Epidermal melanocyte (primary cell): ENCODE results near the gene BCAS4.
"Not testable (repeated sequence)": the region's sequence is repeated elsewhere in the genome, so short reads cannot be mapped to it uniquely, and the experiment has no call there.

ENCODE experiments used
- DNase-seq: peaks from one replicate; pipeline ENCODE4 v3.0.0; 2011; ENCODE audit warnings: low spot score; ENCODE audit not compliant: insufficient read length

Gene BCAS4

DNA sequence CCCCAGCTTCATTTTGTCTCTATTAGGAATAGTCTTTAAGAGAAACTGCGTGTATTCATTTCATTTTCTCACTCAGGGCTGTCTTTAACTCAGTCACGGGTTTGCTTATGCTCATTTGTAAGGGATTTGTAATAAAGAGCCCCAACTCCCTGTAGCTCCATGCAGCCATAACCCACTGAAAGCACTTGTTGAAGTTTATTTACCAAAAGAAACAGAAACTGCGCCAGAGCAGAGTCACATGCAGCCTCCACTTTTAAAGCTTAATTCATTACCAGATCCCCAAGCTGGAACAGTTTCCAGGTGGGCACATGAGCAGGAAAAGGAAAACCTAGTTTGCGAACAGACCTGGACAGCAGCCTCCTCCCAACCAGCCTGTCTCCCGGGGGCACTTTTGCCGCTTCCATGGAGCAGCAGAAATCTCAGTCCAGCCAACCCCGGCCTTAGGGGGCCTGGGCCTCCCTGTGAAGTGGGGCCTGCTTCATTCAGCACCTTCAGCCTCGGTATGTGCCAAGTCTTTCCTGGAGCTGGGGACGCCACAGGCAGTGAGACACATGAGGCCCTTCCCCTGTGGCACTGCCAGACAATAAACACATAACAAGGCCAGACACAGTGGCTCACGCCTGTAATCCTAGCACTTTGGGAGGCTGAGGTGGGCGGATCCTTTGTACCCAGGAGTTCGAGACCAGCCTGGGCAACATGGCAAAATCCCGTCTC, 4.5 kb downstream of the BCAS4 start:
- DNase-seq = no peak

DNA sequence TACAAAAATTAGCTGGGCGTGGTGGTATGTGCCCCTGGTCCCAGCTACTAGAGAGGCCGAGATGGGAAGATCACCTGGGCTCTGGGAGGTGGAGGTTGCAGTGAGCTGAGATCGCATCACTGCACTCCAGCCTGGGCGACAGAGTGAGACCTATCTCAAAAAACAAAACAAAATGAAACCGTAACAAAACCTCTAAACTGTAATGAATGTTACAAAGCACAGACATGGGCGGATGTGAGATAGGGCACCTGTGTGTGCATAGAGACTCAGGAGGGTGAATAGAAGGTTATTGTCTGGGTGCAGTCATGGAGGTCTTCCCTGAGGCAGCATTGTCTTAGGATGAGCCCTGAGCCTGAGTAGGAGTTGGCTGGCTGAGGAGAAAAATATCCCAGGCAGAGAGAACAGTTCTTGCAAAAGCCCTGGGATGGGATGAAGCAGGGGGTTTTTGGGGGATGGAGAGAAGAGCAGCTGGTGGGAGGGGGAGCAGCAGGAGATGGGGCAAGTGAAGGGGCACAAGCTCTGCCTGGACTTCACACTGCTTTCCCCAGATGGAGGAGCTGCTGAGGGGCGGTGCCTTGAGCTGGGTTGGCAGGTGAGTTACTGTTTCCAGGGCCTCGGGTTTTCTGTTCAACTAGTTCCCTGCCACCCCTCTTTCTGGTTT, 5.2 kb downstream of the BCAS4 start:
- no peak for DNase-seq

DNA sequence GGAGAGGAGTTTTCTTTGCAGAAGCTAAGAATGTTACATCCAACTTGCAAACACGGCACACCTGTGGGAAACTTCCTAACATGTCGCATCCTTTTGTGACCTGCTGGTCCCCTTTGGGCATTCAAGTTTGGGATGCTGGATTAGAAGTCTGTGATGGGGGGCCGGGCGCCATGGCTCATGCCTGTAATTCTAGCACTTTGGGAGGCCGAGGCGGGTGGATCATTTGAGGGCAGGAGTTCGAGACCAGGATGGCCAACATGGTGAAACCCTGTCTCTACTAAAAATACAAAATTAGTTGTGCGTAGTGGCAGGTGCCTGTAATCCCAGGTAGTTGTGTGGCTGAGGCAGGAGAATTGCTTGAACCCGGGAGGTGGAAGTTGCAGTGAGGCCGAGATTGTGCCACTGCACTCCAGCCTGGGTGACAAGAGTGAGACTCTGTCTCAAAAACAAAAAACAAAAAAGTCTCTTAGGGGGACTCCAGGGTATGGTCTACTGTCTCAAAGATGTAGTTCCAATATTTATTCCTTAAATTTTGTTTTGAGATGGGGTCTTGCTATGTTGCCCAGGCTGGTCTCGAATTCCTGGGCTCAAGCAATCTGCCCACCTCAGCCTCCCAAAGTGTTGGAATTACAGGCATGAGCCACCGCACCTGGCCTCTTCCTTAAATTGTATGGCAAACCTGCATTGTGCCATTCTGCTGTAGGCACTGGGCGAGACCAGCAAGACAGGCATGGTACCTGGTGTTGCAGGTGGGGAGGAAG, 6.3 kb downstream of the BCAS4 start:
- not testable (repeated sequence) for DNase-seq

DNA sequence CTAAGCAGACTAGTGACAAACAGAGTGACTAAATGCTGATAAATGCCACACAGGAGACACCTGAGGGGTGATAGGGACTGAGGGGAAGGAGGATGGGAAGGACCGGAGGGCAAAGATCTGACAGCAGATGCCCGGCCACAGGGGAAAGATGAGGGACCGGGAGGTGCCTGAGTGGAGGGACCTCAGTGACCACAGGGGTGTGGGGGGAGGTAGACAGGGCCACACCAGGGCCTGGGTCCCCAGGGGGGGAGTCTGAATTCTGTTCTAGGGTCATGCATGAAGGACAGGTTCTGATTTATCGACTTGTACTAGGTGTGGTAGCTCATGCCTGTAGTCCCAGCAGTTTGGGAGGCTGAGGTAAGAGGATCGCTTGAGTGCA, 6.9 kb downstream of the BCAS4 start:
- no peak for DNase-seq

DNA sequence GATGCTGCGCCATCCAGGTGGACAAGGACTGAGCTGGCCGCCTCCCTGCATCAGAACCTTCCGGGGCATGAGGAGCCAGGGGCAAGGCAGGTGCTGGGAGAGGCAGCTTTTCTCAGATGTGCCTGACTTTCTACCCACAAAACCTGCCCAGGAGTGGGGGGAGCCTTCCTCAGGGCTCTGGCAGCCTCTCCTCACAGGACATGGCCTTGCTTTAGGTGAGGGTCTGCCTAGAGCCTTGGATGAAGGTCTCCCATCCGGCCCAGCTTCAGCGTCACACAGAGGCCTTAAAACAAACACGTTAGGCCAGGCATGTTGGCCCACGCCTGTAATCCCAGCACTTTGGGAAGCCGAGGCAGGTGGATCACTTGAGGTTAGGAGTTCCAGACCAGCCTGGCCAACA, 7.4 kb downstream of the BCAS4 start:
- no peak for DNase-seq

DNA sequence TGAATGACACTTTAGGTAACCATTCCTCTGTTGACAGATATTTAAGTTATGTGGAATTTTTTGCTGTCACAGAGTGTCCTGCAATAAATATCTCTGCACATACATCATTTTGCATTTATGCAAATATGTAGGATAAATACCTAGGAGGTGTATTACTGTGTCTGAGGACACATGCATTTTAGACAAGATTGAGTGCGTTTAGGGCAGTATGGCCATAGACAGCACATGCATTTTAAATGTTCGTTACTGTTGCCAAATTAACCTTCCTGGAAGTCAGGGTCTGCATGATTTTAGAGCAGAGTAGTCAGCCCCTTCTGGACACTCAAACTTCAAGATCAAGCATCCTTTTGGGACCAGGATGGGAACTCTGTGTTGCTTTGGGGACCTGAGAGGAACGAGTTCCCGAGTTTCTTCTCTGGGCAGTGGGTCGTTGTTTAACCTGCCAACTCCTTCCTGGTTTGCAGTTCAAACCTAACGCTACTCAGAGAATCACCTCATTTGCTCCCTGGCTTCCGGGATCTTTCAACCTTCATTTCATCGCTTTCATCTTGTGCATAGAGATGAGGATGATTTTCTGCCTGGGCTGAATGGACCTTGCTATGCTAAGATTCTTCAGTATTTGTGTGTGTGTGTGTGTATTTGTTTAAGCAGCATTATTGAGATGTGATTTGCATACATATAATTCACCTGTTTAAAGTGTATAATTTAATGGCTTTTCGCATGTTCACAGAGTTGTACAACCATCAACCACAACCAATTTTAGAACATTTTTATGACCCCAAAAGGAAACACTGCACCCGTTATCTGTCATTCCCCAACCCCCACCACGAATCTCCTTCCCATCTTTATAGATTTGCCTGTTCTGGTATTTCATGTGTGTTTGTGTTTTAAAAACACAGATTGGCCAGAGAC, 9.8 kb downstream of the BCAS4 start:
- DNase-seq = no peak

DNA sequence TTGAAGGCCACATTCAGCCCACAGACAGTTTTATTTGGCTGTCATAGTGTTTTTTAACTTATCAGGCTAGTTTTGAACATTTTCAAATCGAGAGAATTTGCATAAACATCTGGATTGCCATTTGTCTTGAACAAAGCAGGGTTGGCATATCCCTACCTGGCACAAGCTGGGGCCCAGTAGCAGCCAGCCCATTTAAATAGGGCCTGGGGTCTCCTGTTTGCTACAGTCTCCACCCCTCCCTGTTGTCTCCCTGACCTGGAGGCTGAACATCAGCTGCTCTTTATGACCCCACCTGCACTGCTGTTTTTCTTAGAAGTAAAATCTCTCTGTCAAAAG, 10.5 kb downstream of the BCAS4 start:
- DNase-seq = no peak

DNA sequence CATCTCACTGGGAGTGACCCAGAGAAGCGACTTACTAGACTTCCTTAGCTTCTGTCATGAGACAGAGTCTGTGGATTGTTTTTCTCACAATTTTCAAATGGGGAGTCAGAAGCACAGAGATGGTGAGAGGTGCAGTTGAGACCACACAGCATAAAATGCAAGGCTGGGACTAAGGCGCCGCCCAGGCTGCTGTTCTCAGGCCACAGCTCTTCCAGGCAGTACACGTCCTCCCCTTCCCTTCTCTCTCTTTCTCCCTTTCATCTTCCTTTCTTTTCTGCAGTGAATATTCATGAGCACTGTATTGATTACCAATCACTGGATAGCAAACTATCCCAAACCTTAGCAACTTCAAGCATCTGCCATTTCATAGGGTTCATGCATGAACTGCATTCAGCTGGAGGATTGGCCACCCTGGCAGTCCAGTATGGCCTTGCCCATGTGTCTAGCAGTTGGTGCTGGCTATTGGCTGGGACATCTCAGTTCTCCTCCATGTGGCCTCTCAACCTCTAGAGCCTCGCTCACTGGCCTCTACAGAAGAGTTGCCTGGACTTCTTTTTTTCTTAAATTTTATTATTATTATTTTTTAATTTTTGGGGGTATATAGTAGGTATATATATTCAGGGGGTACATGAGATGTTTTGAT, 11.4 kb downstream of the BCAS4 start:
- no peak for DNase-seq

DNA sequence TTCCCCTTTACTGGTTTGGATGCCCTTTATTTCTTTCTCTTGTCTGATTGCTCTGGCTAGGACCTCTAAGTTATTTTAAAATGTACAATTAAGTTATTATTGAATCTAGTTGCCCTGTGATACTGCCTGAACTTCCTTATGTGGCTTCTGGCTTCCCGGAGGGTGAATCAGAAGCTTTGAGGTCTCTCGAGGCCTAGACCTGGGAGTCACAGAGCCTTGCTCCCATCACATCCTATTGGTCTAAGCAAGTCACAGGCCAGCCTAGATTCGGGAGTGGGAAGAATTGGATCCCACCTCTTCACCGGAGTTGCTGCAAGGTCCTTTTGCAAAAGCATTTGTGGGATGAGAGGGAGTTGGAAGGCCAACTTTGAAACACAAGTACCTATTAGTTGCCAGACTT, 15.2 kb downstream of the BCAS4 start:
- no peak for DNase-seq

DNA sequence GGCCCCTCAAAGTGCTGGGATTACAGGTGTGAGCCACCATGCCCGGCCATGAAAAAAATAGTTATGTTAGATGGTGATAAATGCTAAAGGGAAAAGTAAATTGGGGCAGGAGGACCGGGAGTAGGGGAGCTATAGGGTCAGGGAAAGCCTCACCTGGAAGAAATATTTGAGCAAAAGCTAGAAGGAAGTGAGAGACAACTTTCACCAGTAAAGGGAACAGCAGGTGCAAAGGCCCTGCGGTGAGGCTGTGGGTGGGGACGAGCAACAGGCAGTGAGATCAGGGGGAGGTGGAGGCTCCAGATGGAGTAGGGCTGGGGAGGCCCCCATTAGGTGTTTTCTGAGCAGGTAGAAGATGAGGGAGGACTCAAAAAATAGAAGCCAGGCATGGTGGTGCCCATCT, 16.0 kb downstream of the BCAS4 start:
- DNase-seq = no peak

DNA sequence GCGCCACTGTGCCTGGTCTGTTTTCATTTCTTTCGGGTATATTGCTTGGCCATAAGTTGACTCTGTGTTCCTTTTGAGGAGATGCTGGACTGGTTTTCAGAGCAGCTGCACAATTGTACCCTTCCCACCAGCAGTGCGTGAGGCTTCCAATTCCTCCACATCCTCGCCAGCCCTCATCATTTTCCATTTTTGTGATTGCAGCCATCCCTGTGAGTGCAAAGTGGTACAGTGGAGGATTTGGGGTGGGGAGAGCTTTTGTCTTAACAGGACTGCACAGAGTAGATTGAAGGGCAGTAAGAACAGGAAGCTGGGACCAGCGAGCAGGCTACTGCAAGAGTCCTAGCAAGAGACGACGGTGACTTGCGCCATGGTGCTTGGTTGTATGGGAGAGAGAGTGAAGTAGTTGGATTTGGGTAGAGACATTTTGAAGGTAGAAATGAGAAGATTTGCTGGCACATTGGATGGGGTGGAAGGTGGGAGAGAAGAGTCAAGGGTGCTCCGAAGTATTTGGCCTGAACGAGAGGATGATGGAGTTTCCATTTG, 18.3 kb downstream of the BCAS4 start:
- DNase-seq = no peak

DNA sequence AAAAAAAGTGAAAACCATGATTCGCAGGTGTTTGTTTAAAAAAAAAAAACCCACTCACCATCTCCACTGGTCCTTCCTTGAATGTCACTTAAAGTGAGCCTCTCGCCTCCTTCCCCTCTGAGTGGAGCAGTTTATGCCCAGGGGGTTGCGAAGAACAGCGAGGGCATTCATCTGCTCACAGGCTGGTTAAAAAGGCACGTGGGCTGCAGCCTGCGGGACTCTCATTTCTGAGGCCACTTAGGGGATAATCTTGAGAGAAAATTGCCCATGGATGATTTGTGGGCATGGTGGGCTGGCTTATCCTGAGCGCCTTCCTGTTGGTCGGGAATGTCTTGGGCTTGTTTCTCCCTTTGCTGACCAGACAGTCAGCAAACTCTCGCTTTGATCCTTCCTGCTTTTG, 18.9 kb downstream of the BCAS4 start:
- peak; percentile 84 for DNase-seq

DNA sequence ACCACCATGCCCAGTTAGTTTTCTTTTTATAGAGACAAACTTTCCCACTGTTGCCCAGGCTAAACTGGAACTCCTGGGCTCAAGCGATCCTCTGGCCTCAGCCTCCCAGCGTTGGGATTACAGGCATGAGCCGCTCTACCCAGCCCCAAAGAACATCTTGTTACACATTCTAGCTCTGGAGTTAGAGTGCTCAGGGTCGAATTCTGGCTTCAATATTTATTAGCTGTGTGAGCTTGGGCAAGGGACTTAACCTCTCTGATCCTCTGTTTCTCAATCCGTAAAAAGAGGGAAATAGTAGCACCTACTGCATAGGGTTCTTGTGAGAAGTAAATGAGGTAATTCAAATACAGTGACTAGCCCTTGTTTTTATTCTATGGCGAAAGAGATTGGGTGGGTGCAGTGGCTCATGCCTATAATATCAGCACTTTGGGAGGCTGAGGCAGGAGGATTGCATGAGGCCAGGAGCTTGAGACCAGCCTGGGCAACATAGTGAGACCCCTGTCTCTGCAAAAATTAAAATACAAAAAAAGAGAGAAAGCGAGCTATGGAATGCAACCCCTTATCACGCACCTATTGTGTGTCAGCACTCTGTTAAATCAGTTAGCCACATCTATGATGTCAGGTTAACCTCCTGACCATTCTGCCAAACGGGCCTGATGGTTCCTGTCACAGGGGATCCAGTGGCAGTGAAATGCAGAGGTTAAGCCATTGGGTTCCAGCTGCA, 19.7 kb downstream of the BCAS4 start:
- no peak for DNase-seq

DNA sequence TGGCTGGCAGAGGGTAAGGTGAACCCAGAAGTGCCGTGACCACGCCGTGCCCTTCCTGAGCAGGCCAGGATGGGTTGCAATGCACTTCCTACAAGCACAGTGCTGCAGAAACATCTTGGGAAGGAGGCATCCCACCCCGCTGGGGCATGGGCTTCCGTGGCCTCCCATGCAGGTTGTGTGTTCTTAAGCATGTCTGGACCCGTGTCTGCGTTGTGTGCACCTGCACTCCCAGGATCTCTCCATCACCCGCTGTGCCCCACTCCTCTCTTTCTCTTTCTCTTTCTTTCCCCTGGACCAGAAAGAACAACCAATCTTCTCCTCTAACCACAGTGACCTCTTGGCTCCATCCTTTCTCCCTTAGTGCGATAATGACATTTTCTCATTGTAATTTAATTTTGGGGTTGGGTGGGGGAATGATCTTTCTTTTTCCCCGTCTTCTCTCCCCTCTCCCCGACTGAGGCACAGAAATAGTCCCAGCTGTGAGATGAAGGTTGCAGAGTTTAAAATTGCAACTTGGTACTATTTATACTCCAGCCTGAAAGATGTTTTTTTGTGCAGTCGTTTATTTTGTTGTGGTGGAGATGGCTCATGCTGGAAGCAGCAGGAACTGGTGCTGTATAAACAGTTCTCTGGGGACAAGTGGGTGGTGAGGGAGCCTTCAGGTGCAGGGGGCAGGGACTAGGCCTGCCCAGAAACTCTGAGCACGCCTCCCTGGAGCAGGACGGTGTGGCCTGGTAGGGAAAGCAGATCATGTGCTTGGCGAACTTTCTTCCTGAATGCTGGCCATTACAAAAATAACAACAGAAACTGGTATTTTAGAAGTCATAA, 20.5 kb downstream of the BCAS4 start:
- DNase-seq = no peak

DNA sequence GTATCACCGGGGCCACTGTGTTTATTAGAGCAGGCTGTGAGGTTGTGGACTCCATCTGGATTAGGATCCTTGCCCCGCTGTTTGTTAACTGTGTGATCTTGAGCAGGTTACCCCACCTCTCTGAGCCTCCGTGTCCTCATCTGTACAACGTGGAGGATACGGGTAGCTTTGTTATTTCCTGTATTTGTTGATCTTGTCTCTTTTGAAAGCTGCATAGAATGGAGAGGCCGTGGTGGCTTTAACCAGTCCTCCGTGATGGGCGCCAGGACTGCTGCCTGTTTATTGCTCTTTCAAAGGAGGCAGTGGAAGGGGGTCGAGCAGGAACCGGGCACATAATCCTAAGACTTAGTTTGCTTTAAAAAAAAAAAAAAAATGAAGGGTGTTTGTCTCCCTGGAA, 22.9 kb downstream of the BCAS4 start:
- no peak for DNase-seq

DNA sequence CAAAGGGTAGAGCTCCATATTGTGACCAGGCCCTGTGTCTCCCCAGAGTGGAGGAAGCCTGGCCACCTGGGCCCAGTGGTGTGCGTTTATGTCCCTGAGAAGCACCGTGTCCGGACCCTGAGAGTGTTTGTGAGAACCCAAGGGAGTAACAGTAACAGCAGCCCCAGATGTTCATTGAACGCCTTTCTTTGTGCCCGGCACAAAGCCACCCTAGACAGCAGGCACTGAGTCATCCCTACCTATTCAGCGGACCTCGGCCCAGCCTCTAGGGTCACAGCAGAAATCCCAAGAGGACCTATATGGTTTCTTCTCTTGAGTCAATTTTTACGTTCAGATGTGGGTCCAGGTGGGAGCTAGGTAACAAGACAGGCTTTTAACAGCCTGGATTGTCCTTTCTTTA, 24.5 kb downstream of the BCAS4 start:
- DNase-seq = no peak

DNA sequence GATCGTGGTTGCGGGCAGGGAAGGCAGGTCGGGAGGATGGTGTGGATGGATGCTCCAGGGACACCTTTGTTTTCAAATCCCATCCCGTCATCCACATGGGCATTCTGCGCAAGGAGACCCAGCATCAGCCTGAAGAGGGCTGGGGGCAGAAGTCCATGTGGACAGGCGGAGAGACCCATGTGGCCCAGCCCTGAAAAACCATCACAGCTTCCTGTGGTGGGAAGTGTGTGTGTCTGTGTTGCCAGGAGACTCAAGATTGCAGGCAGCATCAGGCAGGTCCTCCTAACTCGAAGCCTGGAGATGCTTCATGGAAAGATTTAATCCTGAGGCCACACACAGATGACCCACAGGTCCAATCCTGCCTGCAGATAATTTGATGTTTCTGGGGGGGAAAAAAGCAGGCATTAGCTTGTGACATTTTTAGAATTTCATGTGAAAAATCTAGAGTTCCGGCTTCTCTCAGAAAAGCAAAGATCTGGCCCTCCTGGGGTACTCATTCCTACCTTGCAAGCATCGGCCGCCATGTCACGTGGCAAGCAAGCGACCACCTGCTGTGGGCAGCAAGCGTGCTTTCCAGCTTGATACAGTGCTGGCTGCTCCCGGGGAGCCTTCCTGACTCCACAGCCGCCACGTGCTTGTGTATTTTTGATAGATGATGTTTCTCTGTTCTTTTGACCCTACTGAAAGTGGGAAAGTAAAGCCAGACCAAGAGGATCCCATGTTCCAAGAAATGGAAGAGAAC, 25.8 kb downstream of the BCAS4 start:
- DNase-seq = no peak

DNA sequence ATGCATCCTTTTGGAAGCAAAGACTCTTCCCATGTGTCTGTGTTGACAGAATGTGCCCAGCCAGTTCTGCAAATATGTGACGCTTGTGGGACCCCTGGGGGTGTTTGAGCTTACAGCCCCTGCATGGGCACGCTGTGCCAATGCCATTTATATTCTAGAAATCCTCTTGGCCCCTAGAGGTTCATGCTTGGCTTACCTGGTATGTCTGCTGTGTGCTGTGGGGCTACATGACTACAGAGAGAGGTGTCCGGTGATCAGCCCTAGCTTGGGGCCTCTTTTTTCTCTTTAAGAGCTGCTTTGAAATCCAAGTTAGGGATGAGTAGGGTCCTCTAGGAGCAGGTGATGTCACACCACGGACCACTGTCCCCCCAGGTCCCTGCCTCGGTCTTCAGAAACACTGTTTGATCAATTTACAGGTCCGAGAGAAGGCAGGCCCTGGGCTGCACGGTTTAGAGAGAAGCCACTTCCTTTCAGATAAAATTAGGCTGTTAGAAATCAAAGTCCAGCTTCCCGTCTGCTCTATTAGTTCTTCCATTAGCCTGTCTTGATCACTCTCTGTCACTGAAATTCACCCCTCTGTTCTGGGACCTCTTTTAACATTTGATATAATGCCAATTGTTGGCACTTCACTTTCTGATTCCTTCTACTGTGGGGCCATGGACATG, 26.5 kb downstream of the BCAS4 start:
- DNase-seq = no peak
